Measurements from ENCODE around the gene CD48.

The CD48 gene

GRCh38 chr1:160633330-160633903 lies 78.2 kb downstream of the CD48 start:
- DNase-seq (ENCODE audit: low spot score): no peak

GRCh38 chr1:160631983-160632625 lies 79.5 kb downstream of the CD48 start:
- DNase-seq (ENCODE audit: low spot score): no peak

GRCh38 chr1:160630523-160631451 lies 80.8 kb downstream of the CD48 start:
- no peak for DNase-seq (ENCODE audit: low spot score)

GRCh38 chr1:160629286-160630210 lies 82.1 kb downstream of the CD48 start:
- DNase-seq (ENCODE audit: low spot score): no peak

GRCh38 chr1:160628799-160629263 lies 82.8 kb downstream of the CD48 start:
- no peak for DNase-seq (ENCODE audit: low spot score)

All from LoVo (cell line).